ENCODE results near the gene GPR179.

GPR179 gene, protein sequence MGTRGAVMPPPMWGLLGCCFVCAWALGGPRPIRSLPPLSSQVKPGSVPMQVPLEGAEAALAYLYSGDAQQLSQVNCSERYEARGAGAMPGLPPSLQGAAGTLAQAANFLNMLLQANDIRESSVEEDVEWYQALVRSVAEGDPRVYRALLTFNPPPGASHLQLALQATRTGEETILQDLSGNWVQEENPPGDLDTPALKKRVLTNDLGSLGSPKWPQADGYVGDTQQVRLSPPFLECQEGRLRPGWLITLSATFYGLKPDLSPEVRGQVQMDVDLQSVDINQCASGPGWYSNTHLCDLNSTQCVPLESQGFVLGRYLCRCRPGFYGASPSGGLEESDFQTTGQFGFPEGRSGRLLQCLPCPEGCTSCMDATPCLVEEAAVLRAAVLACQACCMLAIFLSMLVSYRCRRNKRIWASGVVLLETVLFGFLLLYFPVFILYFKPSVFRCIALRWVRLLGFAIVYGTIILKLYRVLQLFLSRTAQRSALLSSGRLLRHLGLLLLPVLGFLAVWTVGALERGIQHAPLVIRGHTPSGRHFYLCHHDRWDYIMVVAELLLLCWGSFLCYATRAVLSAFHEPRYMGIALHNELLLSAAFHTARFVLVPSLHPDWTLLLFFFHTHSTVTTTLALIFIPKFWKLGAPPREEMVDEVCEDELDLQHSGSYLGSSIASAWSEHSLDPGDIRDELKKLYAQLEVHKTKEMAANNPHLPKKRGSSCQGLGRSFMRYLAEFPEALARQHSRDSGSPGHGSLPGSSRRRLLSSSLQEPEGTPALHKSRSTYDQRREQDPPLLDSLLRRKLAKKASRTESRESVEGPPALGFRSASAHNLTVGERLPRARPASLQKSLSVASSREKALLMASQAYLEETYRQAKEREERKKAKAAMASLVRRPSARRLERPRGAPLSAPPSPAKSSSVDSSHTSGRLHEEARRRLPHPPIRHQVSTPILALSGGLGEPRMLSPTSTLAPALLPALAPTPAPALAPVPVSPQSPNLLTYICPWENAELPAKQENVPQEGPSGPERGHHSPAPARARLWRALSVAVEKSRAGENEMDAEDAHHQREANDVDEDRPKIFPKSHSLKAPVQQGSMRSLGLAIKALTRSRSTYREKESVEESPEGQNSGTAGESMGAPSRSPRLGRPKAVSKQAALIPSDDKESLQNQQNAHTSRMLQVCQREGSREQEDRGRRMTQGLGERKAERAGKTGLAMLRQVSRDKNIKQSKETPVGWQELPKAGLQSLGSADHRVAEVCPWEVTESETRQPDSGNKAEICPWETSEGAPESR (N-terminal part only)

DNA sequence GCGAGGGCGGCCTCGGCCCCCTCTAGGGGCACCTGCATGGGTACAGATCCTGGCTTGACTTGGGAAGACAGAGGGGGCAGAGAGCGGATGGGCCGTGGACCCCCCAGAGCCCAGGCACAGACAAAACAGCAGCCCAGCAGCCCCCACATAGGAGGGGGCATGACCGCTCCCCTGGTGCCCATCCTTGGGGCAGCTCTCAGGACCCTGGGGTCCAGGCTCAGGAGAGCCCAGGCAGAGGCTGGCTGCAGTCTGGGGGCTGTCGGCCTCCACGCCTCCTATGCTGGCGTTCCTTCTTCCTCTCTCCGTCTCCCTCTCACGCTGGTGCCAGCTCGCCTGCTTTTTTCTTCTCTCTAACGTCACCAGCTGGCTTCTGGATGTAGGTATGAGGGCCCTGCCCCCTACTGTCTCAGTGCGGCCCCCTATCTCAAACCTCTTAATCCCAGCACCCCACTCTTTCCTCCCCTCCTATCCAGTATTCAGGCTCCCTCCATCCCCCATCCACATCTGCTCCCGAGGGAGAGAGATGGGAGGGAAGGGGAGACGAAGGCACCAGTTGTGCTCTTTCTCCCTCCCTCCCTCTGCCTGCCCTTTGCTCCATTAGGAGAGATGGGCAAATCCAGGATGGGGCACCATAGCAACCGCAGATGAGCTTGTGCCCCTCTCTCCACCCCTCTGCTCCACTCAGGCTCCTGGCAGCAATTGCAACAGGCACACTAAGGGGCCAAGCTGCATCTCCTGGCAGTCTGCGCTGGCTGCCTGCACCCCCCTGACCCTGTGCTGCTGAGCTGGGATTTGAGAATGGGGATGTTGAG, at the start of gene GPR179:
TSS of gene GPR179 (minus strand) at position 349 of the 812 bp plus-strand sequence. CDS start at position 182, 167 bp downstream.
- no peak for DNase-seq

DNA sequence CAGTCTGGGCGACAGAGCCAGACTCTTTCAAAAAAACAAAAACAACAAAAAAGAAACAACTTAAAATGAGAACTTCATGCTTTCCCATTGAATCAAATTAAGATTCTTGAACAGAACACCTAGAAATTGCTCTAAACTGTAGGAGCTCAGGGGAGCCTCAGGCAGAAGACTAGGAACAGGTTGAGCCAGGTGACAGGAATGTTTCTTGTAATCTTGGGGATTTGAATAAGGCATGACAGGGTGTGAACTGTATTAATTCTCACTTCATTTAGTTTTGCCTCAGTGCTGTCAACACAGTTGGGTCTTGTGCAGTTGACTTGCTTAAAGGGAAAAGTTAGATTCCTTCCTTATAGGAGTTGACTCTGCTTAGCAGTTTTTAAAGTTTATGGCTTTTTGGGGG, 35.7 kb upstream of the GPR179 start:
- DNase-seq: no peak

DNA sequence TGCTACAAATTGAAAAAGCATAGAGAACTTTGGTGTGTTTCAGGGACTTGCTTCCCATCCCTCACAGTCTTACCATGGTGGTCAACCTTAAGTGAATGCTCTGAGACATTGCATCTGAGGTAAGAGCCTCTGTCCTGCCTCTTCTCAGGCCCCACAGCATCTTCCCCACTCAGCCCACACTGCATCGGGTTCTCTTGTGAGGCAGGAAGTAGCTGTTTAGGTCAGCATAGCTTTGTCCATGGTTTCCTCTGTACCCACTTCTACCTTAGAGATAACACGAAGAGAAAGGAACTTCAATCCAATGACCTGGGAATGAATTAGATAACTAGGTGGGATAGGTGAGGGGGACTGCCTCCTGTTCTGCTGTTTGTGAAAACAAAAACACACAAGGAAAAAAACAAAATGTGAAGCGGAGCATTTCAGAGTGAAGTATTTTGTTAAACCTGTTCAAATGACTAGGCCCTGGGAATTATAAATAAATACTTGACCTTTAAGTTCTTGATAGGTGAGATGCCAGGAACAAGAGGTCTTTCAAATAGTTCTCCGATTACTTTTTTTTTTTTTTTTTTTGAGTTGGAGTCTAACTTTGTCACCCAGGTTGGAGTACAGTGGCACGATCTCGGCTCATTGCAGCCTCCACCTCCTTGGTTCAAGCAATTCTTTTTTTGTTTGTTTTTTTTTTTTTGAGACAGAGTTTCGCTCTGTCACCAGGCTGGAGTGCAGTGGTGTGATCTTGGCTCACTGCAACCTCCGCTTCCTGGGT, 25.5 kb upstream of the GPR179 start:
- no peak for DNase-seq

DNA sequence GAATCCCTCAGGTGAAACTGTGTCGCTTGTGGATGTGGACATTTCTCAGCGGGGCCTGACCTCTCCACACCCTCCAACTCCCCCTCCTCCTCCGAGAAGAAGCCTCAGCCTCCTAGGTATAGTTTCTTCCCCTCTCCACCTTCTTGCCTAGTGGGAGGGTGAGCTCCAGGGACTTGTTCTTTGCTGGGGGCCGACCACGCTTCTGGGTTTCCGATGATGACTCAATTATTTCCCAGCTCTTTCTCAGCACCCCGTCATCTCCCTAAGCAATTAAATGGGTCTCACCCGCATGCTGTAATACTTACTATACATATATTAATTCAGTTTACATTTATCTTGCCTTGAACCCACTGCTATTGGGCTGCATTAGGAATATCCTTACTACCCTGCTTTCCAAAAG, 21.0 kb upstream of the GPR179 start:
- no peak for DNase-seq

DNA sequence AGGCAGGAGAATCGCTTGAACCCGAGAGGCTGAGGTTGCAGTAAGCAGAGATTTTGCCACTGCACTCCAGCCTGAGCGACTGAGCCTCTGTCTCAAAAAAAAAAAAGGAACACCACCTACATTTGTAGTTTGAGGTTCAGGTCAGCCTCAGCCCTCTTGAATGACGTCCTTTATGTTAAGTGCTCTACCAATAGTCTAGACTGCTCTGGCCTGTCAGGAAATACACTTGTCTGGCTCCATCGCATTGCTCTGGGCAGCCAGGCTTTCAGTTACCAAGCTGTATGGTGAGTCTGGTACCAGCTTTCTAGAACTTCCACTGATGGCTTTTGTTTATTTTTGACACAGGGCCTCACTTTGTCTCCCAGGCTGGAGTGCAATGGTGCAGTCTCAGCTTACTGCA, 19.3 kb upstream of the GPR179 start:
- no peak for DNase-seq

DNA sequence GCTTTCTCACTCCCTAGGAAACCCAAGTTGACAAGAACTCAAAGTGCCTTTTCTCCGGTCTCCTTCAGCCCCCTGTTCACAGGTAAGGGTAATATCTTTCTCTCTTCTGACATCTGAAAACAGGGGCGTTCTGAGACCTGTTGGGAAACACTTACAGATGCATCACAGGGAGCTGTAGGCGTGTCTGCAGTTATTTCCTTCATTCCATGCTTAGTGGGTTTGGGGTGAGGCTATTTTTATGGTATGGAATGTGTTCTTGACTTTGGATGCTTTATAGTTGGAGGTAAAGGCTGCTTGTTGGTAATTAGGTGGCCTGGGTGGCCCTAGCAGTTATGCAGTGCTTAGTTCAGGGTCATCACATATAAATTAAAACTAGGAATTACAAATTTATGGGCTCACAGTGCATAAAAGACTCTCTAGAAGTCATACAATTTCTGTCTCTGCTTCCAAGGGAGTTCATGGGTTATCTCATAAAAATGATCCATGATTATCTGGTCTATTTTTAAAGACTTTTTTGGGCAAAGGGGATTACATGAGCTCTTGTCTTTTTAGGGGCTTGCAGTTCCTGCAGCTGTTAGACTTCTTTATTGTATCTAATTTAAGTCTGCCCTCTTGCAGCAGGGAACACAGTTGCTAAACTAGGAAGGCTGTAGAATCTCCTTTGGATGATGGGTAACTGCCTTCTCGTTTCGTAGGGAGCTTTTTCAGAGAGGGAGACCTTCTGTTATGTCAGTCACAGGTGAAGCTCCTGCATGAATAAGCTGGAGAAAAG, 18.1 kb upstream of the GPR179 start:
- DNase-seq: peak; percentile 49

DNA sequence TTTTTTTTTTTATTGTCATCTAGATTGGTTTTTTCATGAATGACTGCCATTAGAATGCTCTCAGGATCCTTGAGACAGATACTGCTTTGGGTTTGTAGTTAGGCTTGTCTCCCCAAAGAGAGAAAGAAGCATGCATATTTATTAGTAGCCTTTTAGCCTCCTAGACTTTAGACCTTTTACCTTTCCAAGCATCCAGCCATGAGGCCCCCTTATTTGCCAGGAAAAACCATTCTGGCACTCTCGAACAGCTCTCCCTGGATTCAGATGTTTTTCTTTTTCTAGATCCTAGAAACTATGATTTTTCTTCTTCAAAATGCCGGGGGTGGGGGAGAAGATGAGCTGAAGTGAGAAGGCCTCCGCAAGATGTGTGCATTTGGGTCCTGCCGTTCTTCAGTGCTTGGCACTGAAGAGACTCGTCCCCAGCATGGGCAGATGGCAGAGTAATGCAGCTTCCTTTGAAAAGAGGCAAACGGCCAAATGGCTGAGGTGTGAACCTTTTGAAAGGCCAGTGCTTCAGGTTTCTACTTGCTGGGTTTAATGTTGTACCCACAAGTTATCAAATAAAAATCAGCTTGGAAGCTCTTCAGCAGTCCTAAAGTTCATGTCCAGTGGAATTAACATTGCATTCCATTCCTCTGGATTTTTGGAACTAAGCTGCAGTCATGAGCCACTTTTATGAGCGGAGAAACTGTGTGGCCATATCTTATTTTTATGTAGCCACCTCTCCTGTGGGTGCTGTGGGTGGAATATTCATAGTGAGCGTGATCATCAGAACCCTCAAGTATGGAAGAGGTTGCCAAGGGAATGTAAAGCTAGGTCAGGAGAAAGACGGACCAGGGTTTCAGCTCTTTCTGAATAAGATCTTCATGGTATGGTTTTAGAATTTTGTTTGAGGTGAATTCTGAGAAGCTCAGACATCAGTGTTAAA, 15.1 kb upstream of the GPR179 start:
- no peak for DNase-seq

DNA sequence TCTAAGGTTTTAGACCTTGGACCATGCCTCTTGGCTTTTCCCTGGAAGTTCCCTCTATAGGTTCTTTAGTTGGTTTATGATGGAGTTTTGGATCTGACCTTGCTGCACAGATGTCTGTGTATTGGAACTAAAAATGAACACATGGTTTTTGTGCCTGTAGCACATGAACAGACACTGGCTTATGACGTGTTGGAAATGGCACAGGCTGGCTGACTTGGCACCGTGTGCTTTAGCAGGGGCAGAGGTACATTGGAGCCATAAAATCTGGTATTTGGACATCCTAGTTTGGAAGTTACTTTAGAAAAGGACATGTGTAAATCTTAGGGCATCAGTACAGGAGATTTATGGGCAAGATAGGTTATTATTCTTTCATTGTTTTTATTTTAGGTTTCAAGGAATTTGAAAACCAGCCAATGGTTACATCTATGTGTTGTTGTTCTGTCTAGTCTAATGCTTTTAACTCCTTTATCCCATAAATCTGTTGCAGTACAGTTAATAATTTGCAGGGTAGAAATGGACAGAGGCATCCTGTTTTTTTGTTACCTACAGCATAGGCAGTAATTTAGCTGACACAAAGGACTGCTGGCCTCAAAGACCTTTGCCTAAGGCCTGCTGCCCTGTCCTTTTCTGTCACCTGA, 13.8 kb upstream of the GPR179 start:
- no peak for DNase-seq

DNA sequence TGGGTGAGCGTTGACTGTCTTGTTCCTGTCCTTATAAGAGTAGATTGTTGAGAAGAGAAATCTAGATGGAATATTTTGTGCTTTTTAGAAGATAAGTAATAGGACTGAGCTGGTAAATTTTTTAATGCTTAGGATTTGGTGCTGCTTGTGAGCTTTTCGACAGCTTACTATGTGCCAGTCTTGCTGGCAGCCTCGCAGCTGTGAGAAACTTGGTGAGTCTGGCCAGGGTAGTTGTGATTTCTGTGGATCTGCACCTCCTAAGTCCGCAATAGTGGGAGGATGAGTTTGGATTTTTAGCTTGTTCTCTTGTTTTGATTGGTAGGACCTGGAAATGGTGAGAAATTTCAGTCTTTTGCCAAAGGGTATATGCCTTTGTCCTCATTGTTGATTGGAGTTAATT, 11.5 kb upstream of the GPR179 start:
- no peak for DNase-seq

DNA sequence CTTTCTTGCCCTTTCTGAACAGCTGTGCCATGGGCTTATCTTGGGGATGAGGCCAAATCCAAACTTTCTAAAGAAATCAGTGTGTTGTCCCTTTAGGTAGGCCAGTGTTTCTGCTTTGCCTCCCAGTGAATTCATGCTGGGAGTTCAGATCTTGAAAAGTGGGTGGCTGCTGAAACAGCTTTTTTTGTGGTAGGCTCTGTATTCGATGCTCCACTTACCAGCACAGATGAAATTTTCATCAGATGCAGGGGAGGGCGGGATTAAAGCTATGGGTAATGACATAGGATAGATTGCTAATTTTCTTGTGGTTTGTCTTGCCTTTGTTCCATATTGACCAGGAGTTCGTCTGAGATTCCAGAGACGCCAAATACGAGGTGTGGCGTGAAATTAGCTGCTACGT, 10.7 kb upstream of the GPR179 start:
- DNase-seq: no peak

DNA sequence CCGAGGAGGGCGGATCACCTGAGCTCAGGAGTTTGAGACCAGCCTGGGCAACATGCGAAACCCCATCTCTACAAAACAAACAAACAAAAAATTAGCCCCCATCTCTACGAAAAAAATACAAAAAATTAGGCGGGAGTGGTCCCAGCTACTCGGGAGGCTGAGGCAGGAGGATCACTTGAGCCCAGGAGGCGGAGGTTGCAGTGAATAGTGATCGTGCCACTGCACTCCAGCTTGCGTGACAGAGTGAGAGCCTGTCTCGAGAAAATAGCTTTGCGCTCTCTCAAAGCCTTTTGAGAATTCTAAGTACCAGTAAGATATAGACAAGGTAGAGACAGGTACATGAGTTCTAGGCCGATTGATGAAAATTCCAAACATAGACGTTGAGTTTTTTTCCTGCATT, 9.9 kb upstream of the GPR179 start:
- DNase-seq: no peak

DNA sequence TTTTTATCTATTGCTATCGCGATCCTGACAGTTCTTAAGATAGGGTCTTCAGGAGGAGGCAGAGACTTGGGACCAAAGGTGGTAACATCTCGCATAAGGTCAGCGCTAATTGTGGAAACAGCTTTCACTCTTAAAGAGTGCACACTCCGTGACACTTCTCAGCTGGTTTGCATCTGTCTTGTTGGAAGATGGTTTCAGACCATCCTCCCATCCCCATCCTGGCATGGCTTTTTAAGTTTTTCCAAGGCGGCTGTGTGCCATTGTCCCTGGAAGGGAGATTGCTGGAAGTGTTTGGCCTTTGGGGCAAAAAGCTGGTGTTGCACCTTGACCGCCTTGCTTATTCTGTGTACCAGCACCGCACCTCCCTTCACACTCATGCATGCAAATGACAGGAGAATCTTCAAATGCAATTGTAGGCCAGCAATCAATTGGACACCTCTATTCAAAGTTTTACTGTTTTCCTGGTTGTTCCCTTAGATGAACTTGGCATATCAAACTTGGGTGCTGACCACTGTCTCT, 9.4 kb upstream of the GPR179 start:
- DNase-seq: no peak

DNA sequence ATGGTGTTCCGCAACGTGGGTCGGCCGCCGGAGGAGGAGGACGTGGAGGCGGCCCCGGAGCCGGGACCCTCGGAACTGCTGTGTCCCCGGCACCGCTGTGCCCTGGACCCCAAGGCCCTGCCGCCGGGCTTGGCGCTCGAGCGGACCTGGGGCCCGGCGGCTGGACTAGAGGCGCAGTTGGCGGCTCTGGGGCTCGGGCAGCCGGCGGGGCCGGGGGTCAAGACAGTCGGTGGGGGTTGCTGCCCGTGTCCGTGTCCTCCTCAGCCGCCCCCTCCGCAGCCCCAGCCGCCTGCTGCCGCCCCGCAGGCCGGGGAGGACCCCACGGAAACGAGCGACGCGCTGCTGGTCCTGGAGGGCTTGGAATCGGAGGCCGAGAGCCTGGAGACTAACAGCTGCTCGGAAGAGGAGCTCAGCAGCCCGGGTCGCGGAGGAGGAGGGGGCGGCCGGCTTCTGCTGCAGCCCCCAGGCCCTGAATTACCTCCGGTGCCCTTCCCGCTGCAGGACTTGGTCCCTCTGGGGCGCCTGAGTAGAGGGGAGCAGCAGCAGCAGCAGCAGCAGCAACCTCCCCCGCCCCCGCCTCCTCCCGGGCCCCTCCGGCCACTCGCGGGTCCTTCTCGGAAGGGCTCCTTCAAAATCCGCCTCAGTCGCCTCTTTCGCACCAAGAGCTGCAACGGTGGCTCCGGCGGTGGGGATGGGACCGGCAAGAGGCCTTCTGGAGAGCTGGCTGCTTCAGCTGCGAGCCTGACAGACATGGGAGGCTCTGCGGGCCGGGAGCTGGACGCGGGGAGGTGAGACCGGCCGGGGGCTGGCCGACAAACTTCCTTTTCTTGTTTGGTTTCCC, 8.7 kb upstream of the GPR179 start:
- DNase-seq: no peak

DNA sequence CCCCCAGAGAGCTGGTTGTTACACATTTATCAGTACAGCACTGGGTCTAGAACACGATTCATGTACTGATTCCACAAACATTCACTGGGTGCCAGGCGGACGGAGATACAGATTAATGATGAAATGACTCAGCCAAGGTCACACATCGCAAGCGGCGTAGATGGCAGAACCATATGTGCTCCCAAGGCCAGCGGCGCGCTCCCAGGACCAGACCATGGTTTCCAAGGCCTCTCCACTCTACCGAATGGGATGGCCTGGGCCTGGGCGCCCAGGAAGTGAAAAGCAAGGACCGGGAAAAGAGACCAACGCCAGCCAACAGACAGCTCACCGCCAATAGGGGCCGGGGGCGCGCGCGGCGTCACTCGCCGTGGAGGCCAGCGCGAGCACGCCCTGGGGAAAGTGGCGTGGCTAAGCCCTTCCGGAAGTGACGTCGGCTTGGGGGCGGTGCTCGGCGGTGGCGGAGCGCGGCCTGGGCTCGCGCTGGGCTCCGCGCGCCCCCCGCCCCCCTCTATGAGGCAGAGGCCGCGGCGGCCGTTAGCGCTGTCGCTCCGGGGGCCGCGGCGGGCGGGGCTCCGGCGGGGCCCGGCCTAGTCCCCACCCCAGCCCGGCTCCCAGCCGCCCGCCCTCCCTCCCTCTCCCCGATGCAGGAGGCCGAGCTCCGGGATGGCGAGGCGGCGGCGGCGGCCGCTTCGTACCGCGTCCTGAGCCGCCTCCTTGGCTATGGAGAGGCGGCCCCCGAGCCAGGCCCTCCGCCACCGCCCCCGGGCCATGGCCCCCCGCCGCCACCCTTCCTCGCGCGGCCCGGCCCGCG, 7.9 kb upstream of the GPR179 start, which contains the start of gene SOCS7:
TSS of gene SOCS7 (plus strand) at position 433 of the 811 bp plus-strand sequence. CDS start at position 642, 209 bp downstream.
- DNase-seq: peak; percentile 95

DNA sequence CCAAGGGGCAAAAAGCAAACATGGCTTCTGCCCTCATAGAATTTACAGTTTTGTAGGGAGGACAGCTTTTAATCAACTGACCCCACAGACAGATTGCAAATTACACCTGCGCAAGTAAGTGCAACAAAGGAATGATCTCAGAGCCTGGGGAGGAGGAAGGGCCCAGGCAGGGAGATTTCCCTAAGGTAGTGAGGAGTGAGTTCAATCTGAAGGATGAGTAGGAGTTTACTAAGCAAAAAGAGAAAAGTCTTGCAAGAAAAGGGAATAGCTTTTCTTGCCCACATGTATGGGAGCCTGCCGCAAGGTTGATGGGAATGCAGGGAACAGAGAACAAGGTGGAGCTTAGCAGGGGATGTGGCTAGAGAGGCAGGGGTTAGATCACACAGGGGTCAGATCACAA, 6.3 kb upstream of the GPR179 start:
- DNase-seq: no peak

DNA sequence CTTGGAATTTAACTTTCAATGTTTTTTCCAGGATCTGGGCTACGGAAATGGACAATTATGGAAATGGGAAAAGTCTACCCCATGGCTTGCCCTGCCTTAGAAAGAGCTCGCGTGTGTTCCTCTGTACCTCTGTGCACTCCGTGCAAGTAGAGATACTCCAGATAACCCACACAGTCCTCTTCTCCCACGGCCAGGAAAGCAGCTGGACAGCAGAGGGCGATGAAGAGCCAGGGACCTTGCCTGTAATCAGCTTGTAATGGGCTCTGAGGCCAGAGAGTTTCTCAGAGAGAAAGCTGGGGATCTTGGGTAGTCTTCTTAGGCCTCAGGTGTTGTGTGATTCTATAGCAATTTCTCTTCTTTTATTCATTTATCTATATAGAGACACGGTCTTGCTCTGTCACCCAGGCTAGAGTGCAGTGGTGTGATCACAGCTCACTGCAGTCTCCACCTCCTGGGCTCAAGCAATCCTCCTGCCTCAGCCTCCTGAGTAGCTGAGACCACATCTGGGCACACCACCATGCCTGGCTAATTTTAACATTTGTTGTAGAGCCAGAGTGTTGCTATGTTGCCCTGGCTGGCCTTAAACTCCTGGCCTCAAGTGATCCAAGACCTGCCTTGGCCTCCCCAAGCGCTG, 5.5 kb upstream of the GPR179 start:
- peak; percentile 76 for DNase-seq

Measured in fibroblast of skin of right biceps (primary cell).